NCI-H345 treated with DMSO at 0.1 percent for 48 hours (cell line): ENCODE data around the gene UBALD2.
"Not testable (repeated sequence)": the region's sequence is repeated elsewhere in the genome, so short reads cannot be mapped to it uniquely, and the experiment has no call there.

Experiments
- DNase-seq: peaks from one replicate; lab custom pipeline; 2025; ENCODE audit not compliant: unreplicated experiment; lab: John Stamatoyannopoulos, UW

UBALD2 gene

DNA sequence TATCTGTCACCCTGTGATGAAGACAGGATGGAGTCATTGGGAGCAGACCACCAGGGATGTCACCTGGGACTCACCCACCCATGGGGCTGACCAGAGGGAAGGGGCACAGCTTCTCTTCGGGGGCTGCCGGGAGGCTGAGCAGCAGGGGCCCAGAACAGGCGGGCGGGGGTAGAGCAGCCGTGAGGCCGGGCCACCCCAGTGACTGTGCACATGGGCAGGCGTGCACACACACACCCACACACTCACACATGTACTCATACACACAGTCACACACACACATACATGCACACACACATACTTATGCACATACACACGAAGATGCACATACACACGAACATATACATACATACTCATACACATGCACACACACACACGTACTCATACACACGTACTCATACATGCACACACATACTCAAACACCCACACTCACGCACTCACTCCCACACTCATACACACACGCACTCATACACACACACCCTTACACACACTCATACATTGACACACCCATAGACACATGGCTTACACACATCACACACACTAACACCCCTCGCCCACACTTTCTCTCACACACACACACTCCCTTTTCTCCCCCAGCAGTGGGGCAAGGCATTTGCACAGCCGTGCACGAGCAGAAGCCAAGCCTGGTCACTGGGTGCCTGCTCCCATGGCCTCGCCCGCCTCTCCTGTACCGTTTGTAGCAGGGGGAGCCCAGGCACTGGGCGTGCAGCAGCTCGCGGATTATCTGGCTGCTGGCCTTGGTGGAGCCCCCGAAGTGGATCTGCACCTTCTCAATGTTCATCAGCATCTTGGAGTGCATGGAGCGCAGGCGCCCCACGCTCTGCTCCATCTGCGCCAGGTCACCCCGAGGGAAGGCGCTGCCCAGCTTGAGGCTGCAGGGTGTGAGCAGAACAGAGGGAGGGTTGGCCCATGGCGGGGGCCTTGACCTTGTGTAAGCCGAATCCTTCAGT, 12.4 kb downstream of the UBALD2 start:
- DNase-seq, result no peak

- DNase-seq, result no peak
Observed at GRCh38 chr17:76278268-76278908, 13.2 kb downstream of the UBALD2 start.

- peak; percentile 59 for DNase-seq
Observed at GRCh38 chr17:76278952-76279741, 14.0 kb downstream of the UBALD2 start.

DNA sequence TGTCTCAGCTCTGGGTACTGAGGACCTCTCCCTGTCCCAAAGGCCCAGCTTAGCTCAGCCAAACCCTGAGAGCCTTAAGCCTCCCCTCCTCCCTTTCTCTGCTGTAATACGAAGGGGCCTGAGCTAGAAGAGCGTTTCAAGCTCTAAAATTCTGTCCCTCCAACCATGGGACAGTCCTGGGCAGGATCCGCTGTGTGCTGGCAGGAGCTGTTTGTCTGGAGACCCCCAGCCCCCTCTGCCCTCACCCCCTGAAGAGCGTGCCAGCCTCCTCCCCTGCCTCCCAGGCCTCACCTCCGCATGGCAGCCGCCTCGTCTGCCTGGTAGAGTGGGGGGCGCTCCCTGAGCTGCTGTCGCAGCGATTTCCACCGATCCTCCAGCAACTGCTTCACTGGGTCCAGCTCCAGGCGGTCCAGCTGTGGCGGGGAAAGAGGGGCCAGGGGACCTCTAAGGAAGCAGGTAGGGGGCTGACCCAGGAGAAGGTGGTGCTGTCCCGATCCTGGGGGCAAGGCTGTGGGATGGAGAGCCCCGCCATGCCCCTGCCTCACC, 14.7 kb downstream of the UBALD2 start:
- no peak for DNase-seq

GRCh38 chr17:76280650-76281049, 15.5 kb downstream of the UBALD2 start:
- no peak for DNase-seq

DNA sequence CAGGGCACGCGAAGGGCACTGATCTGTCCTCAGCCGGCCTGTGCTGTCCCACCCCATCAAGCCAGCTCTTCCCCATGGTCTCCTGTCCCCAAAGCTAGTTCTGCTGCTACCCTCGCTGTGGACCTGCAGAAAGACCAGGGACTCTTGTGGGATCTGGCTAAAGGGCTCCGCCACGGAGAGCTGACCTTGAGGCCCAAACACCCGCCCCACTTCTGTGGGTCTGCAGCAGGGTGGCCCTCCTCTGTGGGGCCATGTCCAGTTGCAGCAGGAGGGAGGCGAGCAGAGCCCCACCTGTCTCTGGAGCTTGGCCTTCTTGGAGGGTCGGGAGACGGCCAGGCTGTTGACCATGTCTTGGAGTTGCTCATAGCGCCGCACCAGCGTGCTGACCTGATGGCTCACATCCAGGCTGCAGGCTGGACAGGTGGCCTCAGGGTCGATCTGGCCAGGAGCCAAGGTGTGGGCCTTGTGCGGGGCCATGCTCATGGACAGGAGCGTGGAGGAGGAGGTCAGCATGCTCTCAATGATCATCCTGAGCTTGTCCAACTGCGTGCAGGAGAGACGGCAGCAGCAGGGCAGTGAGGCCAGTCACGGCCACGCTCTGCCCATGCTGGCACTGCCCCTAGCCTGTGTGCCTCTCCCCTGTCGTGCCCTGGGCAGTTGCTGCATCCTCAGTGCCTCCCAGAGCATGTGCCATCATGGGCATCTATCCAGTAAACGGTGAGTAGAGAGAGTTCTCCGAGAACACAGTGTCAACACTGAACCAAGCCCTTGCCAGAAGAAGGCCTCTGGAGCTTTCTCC, 16.6 kb downstream of the UBALD2 start:
- no peak for DNase-seq

DNA sequence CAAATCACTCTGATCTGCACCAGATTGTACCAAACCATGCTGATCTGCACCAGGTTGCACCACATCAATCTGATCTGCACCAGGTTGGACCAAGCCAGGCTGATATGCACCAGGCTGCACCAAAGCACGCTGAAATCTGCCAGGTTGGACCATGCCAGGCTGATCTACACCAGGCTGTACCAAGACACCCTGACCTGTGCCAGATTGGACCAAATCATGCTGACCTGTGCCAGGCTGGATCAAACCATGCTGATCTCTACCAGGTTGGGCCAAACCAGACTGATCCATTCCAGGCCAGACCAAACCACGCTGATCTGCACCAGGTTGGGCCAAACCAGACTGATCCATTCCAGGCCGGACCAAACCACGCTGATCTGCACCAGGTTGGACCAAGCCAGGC, 27.4 kb downstream of the UBALD2 start:
- DNase-seq, result no peak

DNA sequence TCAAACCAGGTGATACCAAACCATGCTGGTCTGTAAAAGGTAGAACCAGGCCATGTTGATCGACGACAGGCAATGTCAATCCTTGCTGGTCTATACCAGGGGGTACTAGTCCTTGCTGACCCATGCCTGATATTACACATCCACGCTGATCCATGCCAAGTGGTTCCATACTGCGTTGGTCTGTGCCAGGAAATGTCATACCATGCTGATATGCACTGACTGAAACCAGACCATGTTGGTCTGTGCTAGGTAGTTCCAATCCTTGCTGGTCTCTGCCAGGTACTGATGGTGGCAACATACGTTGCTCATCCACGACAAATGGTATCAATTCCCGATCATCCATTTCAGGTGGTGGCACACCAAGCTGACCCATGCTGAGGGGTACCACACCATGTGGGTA, 28.0 kb downstream of the UBALD2 start:
- no peak for DNase-seq

GRCh38 chr17:76296186-76296585, 31.0 kb downstream of the UBALD2 start:
- DNase-seq, result no peak

GRCh38 chr17:76296889-76297288, 31.7 kb downstream of the UBALD2 start:
- no peak for DNase-seq

DNA sequence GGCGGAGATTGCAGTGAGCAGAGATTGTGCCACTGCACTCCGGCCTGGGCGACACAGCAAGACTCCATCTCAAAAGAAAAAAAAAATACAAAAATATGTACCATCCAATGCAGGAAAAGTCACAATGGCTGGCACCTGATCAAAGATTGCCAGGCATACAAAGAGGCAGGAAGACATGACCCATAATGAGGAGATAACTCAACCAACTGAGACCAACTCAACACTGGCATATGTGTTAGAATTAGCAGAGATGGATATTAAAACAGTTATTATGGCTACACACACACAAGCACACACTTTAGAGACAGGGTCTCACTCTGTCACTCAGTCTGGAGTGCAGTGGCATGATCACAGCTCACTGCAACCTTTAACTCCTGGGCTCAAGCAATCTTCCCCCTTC, 32.3 kb downstream of the UBALD2 start:
- DNase-seq, result no peak

DNA sequence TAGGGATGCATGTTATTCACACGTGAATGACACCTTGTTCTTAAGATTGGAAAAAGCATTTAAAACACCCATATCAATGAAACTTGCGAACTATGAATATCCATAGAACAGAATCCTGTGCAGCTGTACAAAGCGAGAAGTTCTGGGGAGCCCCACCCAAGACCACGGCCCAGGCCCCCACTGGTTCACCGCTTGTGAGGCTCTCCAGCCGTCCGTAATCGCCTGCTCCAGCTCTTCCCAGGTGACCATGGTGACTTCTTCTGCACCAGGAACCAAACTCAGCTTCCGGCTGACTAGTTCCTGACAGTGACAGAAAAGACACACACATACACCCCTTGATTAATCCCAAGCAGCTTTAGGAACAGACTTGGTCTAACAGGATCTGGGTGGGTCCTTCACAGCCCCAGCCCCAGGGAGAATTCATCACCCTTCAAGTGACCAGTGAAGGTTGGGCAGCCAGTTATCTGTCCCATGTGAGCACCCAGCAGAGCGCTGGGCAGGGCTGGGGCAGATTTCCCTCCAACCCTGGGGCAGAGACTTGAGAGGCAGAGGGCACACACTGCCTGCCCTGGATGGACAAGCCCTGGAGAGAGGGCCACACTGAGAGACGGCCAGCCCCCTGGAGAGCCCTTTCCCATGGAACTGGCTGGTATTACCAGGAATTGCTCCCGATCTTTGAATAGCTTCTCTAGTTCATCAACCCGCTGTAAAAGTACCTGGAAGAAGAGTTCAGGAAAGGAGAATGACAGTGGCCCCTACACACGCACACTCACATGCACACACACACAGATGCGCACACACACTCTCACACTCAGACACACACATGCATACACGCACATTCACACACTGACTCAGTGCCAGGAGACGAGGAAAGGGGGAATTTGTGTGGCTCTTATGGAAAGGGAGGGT, 39.3 kb downstream of the UBALD2 start:
- DNase-seq, result no peak

DNA sequence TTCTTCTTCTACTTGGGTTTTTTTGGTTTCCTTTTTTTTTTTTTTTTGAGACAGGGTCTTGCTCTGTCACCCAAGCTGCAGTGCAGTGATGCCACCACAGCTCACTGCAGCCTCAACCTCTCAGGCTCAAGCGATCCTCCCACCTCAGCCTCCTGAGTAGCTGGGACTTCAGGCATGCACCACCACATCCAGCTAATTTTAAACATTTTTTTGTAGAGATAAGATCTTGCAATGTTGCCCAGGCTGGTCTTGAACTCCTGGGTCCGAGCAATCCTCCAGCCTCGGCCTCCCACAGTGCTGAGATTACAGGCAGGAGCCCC, 39.9 kb downstream of the UBALD2 start:
- DNase-seq, result not testable (repeated sequence)

DNA sequence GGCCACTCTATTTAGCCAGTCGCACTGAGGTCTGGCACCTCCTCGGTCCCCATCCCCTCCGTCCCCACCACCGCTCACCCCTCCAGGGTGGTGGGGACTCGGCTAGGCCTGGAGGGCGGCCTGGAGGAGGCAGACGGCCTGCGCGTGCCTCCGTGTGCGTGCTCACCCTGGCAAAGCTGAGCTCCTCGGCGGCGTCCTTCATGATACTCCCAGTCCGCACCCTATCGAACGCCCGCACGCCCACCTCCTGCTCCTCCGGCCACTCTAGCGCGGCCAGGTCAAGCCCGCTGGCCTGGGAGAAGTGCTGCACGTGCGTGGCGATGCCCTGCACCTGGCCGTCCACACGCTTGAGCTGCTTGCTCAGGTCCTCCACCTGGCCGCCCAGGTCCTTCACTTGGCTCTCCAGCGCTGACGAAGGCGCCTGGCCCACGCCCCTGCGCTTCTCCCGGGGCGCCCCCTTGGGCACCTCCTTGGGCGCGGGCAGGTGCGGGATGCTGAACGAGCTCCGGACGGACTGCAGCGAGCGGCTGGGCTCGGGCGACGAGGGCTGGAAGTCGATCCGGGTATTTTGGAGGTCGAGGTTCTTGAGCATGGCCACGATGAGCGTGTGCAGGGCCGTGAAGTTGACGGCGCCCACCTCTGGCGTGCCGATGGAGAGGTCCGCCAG, 42.3 kb downstream of the UBALD2 start:
- DNase-seq, result no peak

DNA sequence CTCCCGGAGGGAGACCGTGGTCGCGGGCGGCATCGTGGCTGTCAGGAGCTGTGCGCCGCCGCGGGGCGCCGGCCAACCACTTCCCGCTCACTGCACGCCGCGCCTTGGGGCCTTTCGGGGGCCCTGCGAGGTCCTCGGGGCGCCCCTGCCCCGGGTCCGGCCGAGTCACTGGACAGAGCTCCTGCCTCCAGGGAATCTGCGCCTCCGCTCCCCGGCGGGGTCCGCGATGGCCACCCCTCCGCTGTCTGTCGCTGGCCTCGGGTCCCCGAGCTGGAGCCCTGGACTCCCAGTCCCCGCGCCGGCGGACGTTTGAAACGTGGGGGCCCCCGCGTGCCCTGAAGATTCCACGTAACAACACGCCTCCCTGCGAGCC, 42.8 kb downstream of the UBALD2 start, which contains the start of gene QRICH2:
QRICH2 (minus strand) TSS at position 311 of the 373 bp plus-strand sequence; CDS start at position 33, 278 bp downstream.
- no peak for DNase-seq

- DNase-seq, result no peak
Observed at GRCh38 chr17:76309461-76309860, 44.3 kb downstream of the UBALD2 start.

GRCh38 chr17:76312735-76313134, 47.6 kb downstream of the UBALD2 start:
- DNase-seq, result no peak

- no peak for DNase-seq
Observed at GRCh38 chr17:76314392-76315227, 49.5 kb downstream of the UBALD2 start.
